HepG2 (cell line): Measurements from ENCODE around the gene SEC14L1. TPM values are rescaled to one million over a fixed set of nuclear protein-coding genes. Genes with fewer than 3 reads are reported as not detected.

Experiments used
- ATF1 ChIP-seq: IDR thresholded peaks from 2 replicates; pipeline ENCODE4 v1.6.1; 2016; ENCODE audit warnings: mild to moderate bottlenecking, control low read depth
- EED ChIP-seq: sonication (generic); formaldehyde crosslinking; IDR thresholded peaks from 2 replicates; pipeline ENCODE4 v1.5.0; 2020; ENCODE audit warnings: mild to moderate bottlenecking, missing genetic modification reagents
- ELF1 ChIP-seq: sonication (generic); formaldehyde crosslinking; IDR thresholded peaks from 2 replicates; pipeline ENCODE4 v1.4.0; 2020; ENCODE audit warnings: missing genetic modification reagents
- NAIF1 ChIP-seq: sonication (generic); formaldehyde crosslinking; IDR thresholded peaks from 2 replicates; pipeline ENCODE4 v1.5.0; 2020; ENCODE audit warnings: mild to moderate bottlenecking, missing genetic modification reagents, borderline replicate concordance
- NFE2L1 ChIP-seq: sonication (generic); formaldehyde crosslinking; IDR thresholded peaks from 2 replicates; pipeline ENCODE4 v1.4.0; 2020; ENCODE audit warnings: missing genetic modification reagents, mild to moderate bottlenecking, borderline replicate concordance
- PAWR ChIP-seq: sonication (generic); formaldehyde crosslinking; IDR thresholded peaks from 2 replicates; pipeline ENCODE4 v1.4.0; 2020; ENCODE audit warnings: missing genetic modification reagents, mild to moderate bottlenecking, borderline replicate concordance
- POGZ ChIP-seq: sonication (generic); formaldehyde crosslinking; IDR thresholded peaks from 2 replicates; pipeline ENCODE4 v1.4.0; 2020; ENCODE audit warnings: mild to moderate bottlenecking, missing genetic modification reagents
- RFX1 ChIP-seq: fragments of 450-650 bp; IDR thresholded peaks from 2 replicates; pipeline ENCODE4 v1.6.1; 2017
- SNAPC2 ChIP-seq: sonication (generic); formaldehyde crosslinking; IDR thresholded peaks from 2 replicates; pipeline ENCODE4 v1.8.1; 2022; ENCODE audit warnings: mild to moderate bottlenecking, missing genetic modification reagents
- SNRNP70 ChIP-seq: fragments of 200-400 bp; formaldehyde crosslinking; IDR thresholded peaks from 2 replicates; pipeline ENCODE4 v1.6.1; 2017; ENCODE audit warnings: mild to moderate bottlenecking, low read depth, low read length, moderate library complexity
- ZBTB7B ChIP-seq: sonication (generic); formaldehyde crosslinking; IDR thresholded peaks from 2 replicates; pipeline ENCODE4 v1.4.0; 2020; ENCODE audit warnings: missing genetic modification reagents
- ZFP1 ChIP-seq: IDR thresholded peaks from 2 replicates; pipeline ENCODE4 v1.6.1; 2016
- ZFP36L2 ChIP-seq: sonication (generic); formaldehyde crosslinking; IDR thresholded peaks from 2 replicates; pipeline ENCODE4 v1.4.0; 2020; ENCODE audit warnings: missing genetic modification reagents
- ZNF737 ChIP-seq: sonication (generic); formaldehyde crosslinking; IDR thresholded peaks from 2 replicates; pipeline ENCODE4 v1.5.0; 2020; ENCODE audit warnings: missing genetic modification reagents, mild to moderate bottlenecking, borderline replicate concordance
- ZNF766 ChIP-seq: sonication (generic); formaldehyde crosslinking; IDR thresholded peaks from 2 replicates; pipeline ENCODE4 v1.5.0; 2020; ENCODE audit warnings: missing genetic modification reagents, borderline replicate concordance
- polyA plus RNA-seq, 8 experiments: library from polyadenylated mRNA; depleted of rRNA in 3 of 8; stranded (reverse) in 7 of 8; unstranded in 1 of 8; fragments of >200 nt; fragmentation: Illumina TruSeq in 4 of 8; extraction: Trizol in 4 of 8; gene quantifications; 2 replicates each; pipeline versions ENCODE4 v1.2.1 to v1.2.3, GENCODE V29; 2011 to 2016; ENCODE audit warnings: low read depth in 4 of 8, missing spikeins in 1 of 8, mixed read lengths in 1 of 8; ENCODE audit not compliant: insufficient read depth in 1 of 8
- total RNA-seq, 5 experiments: library from RNA; depleted of rRNA; stranded (reverse); fragments of >200 nt; fragmentation: Illumina TruSeq; extraction: Trizol; gene quantifications; 2 replicates each; pipeline ENCODE4 v1.2.3, GENCODE V29; 2016; ENCODE audit warnings: low read depth in 1 of 5
- TF ChIP-seq, protein P1 (sequence below): sonication (generic); formaldehyde crosslinking; IDR thresholded peaks from 2 replicates; pipeline ENCODE4 v1.4.0; 2020; ENCODE audit warnings: missing genetic modification reagents
- TF ChIP-seq, protein P2 (sequence below): IDR thresholded peaks from 2 replicates; pipeline ENCODE4 v1.6.1; 2016; ENCODE audit warnings: missing biosample characterization, missing genetic modification reagents, low read depth
- TF ChIP-seq, protein P3 (sequence below): sonication (generic); formaldehyde crosslinking; IDR thresholded peaks from 2 replicates; pipeline ENCODE4 v1.4.0; 2020; ENCODE audit warnings: mild to moderate bottlenecking, missing genetic modification reagents
- TF ChIP-seq, protein P4 (sequence below): sonication (generic); formaldehyde crosslinking; IDR thresholded peaks from 2 replicates; pipeline ENCODE4 v1.8.1; 2023; ENCODE audit warnings: mild to moderate bottlenecking, inconsistent platforms, moderate library complexity, missing genetic modification reagents, borderline replicate concordance
- TF ChIP-seq, protein P5 (sequence below): IDR thresholded peaks from 2 replicates; pipeline ENCODE4 v1.6.1; 2016; ENCODE audit warnings: missing compliant biosample characterization, missing genetic modification reagents, borderline replicate concordance

SEC14L1 gene
- total and polyA plus RNA-seq, 2 of the 13 experiments (the other 11 are each of a cell fraction or from before 2014, with no cell fraction given), result 26.3 to 43.9 TPM

DNA sequence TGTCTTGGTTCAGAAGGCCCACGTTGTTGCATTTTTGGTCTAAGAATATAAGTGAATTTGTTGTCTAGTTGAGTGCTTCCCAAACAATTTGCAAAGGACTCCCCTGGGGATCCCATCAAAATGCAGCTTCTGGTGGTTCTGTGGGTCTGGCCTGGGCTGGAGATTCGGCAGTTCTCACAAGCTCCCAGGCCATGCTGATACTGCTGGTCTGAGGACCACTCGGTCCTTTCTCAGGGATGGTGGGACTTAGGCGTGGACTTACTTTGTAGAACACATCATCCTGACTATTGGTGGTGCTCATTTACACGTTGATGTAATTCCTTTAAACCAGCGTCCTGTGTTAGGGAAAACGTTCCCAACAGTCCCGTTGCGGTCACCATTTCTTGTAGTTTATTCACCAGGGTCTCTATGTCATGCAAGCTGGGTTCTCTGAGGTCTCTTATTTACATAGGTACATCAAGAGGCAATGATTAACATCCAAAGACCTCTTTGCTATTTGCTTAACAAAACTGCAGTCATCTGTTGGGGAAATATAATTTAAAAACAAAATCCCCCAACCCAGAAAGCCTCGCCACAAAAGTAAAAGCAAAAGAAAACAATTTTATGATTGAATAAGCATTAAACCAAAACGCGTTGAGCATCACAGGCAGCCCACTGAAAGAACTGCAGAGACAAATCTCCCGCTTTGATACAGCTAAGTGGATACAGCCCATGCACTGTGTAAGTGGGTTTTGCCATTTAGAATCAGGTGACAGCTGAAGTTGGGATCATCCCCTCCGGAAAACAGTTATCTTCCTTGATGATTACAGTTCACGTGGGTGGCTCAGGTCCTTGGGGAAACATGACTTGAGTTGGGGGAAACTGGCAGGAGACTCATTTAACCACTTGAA is 39.0 kb upstream of the SEC14L1 start (continued):
- TF ChIP-seq, protein P1, sequence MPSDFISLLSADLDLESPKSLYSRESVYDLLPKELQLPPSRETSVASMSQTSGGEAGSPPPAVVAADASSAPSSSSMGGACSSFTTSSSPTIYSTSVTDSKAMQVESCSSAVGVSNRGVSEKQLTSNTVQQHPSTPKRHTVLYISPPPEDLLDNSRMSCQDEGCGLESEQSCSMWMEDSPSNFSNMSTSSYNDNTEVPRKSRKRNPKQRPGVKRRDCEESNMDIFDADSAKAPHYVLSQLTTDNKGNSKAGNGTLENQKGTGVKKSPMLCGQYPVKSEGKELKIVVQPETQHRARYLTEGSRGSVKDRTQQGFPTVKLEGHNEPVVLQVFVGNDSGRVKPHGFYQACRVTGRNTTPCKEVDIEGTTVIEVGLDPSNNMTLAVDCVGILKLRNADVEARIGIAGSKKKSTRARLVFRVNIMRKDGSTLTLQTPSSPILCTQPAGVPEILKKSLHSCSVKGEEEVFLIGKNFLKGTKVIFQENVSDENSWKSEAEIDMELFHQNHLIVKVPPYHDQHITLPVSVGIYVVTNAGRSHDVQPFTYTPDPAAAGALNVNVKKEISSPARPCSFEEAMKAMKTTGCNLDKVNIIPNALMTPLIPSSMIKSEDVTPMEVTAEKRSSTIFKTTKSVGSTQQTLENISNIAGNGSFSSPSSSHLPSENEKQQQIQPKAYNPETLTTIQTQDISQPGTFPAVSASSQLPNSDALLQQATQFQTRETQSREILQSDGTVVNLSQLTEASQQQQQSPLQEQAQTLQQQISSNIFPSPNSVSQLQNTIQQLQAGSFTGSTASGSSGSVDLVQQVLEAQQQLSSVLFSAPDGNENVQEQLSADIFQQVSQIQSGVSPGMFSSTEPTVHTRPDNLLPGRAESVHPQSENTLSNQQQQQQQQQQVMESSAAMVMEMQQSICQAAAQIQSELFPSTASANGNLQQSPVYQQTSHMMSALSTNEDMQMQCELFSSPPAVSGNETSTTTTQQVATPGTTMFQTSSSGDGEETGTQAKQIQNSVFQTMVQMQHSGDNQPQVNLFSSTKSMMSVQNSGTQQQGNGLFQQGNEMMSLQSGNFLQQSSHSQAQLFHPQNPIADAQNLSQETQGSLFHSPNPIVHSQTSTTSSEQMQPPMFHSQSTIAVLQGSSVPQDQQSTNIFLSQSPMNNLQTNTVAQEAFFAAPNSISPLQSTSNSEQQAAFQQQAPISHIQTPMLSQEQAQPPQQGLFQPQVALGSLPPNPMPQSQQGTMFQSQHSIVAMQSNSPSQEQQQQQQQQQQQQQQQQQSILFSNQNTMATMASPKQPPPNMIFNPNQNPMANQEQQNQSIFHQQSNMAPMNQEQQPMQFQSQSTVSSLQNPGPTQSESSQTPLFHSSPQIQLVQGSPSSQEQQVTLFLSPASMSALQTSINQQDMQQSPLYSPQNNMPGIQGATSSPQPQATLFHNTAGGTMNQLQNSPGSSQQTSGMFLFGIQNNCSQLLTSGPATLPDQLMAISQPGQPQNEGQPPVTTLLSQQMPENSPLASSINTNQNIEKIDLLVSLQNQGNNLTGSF (CRISPR knock-in tag), result no peak
- TF ChIP-seq ZNF766 (CRISPR knock-in tag) (no peak), NAIF1 (CRISPR knock-in tag) (no peak), NFE2L1 (CRISPR knock-in tag) (no peak), RFX1 (no peak), ZFP1 (CRISPR knock-in tag) (no peak; the same call in 1 of the 2 replicates), ZFP36L2 (CRISPR knock-in tag) (no peak), PAWR (CRISPR knock-in tag) (no peak), ZBTB7B (no peak), ATF1 (CRISPR knock-in tag) (no peak), SNAPC2 (CRISPR knock-in tag) (no peak), SNRNP70 (no peak), ZNF737 (CRISPR knock-in tag) (no peak), POGZ (CRISPR knock-in tag) (peak; percentile 42; the same call in 1 of the 2 replicates), EED (CRISPR knock-in tag) (no peak), ELF1 (CRISPR knock-in tag) (no peak)
- TF ChIP-seq, protein P2, sequence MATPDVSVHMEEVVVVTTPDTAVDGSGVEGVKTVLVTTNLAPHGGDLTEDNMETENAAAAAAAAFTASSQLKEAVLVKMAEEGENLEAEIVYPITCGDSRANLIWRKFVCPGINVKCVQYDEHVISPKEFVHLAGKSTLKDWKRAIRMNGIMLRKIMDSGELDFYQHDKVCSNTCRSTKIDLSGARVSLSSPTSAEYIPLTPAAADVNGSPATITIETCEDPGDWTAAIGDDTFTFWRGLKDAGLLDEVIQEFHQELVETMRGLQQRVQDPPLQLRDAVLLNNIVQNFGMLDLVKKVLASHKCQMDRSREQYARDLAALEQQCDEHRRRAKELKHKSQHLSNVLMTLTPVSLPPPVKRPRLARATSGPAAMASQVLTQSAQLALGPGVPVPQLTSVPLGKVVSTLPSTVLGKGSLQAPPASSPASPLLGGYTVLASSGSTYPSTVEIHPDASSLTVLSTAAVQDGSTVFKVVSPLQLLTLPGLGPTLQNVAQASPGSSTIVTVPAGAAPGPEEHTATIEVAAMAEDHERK (CRISPR knock-in tag), result no peak
- TF ChIP-seq, protein P3, sequence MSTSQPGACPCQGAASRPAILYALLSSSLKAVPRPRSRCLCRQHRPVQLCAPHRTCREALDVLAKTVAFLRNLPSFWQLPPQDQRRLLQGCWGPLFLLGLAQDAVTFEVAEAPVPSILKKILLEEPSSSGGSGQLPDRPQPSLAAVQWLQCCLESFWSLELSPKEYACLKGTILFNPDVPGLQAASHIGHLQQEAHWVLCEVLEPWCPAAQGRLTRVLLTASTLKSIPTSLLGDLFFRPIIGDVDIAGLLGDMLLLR (CRISPR knock-in tag), result no peak
- TF ChIP-seq, protein P4, sequence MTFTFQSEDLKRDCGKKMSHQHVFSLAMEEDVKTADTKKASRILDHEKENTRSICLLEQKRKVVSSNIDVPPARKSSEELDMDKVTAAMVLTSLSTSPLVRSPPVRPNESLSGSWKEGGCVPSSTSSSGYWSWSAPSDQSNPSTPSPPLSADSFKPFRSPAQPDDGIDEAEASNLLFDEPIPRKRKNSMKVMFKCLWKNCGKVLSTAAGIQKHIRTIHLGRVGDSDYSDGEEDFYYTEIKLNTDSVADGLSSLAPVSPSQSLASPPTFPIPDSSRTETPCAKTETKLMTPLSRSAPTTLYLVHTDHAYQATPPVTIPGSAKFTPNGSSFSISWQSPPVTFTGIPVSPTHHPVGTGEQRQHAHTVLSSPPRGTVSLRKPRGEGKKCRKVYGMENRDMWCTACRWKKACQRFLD (CRISPR knock-in tag), result no peak; the same call in 1 of the 2 replicates
- TF ChIP-seq, protein P5, sequence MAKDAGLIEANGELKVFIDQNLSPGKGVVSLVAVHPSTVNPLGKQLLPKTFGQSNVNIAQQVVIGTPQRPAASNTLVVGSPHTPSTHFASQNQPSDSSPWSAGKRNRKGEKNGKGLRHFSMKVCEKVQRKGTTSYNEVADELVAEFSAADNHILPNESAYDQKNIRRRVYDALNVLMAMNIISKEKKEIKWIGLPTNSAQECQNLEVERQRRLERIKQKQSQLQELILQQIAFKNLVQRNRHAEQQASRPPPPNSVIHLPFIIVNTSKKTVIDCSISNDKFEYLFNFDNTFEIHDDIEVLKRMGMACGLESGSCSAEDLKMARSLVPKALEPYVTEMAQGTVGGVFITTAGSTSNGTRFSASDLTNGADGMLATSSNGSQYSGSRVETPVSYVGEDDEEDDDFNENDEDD, result no peak
